ENCODE data around the gene SLX9. TPM values are rescaled to one million over a fixed set of nuclear protein-coding genes. Genes with fewer than 3 reads are reported as not detected.

The SLX9 gene
- total and polyA plus RNA-seq, 2 donors (not counting 3 experiments of a cell fraction or from before 2014, with no cell fraction given) = 27.0 to 50.6 TPM

GRCh38 chr21:45019076-45019886, 79.5 kb downstream of the SLX9 start:
- no peaks in the 10 kb centered on the region for H3K9me3 ChIP-seq (replicated peaks; ENCODE audit: control insufficient read depth, insufficient read depth, low read length)
- TF ChIP-seq, protein P1, sequence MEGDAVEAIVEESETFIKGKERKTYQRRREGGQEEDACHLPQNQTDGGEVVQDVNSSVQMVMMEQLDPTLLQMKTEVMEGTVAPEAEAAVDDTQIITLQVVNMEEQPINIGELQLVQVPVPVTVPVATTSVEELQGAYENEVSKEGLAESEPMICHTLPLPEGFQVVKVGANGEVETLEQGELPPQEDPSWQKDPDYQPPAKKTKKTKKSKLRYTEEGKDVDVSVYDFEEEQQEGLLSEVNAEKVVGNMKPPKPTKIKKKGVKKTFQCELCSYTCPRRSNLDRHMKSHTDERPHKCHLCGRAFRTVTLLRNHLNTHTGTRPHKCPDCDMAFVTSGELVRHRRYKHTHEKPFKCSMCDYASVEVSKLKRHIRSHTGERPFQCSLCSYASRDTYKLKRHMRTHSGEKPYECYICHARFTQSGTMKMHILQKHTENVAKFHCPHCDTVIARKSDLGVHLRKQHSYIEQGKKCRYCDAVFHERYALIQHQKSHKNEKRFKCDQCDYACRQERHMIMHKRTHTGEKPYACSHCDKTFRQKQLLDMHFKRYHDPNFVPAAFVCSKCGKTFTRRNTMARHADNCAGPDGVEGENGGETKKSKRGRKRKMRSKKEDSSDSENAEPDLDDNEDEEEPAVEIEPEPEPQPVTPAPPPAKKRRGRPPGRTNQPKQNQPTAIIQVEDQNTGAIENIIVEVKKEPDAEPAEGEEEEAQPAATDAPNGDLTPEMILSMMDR (IDR thresholded peaks at IDR 0.05; ENCODE audit: extremely low read depth in 1 of 2, insufficient read depth in 1 of 2, low read depth in 1 of 2, low read length in 2 of 2) = no peak
- no peak for TF ChIP-seq MYC (IDR thresholded peaks at IDR 0.05; ENCODE audit: low read depth, low read length)
- TF ChIP-seq, protein P2, sequence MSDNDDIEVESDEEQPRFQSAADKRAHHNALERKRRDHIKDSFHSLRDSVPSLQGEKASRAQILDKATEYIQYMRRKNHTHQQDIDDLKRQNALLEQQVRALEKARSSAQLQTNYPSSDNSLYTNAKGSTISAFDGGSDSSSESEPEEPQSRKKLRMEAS (IDR thresholded peaks at IDR 0.05; ENCODE audit: insufficient read depth, insufficient read length) = no peak
- no peak for TF ChIP-seq GATA2 (IDR thresholded peaks at IDR 0.05; ENCODE audit: insufficient read depth, insufficient read length, low read depth, low read length)
- peak overlapping the region in 1 of 3 experiments; percentile 23 for H3K4me3 ChIP-seq (replicated peaks in 1 of 3; ENCODE audit: insufficient read depth in 1 of 3, low read depth in 1 of 3, low read length in 3 of 3)
- H2AFZ ChIP-seq (ENCODE audit: low read depth, low read length) = no peak overlapping the region
- H3K9me1 ChIP-seq (replicated peaks; ENCODE audit: control insufficient read depth, extremely low read depth, insufficient read depth, low read length) = no peaks in the 10 kb centered on the region
- dilution Hi-C loops (cut with MboI; ENCODE audit: extremely low pct_ligation_motif_present, low sequenced_read_pairs) = no loop called here
- POLR2A ChIA-PET = no interaction called here
- no peaks in the 10 kb centered on the region for H3K27me3 ChIP-seq (ENCODE audit: control insufficient read depth in 2 of 2, insufficient read depth in 2 of 2, low read length in 2 of 2)
- H3K79me2 ChIP-seq (ENCODE audit: control insufficient read depth, insufficient read depth, low read length) = no peaks in the 10 kb centered on the region
- BruUV-seq (replicated peaks) = no TSS peak
- no peak for FAIRE-seq
- no peaks in the 10 kb centered on the region for H4K20me1 ChIP-seq (replicated peaks; ENCODE audit: control insufficient read depth, extremely low read depth, insufficient read depth, low read length)
- no peak overlapping the region for H3K9ac ChIP-seq (replicated peaks; ENCODE audit: extremely low read depth, insufficient read depth, low read length)
- CTCF ChIA-PET = no interaction called here
- no peaks in the 10 kb centered on the region for H3K36me3 ChIP-seq (ENCODE audit: control insufficient read depth in 2 of 2, extremely low read depth in 1 of 2, insufficient read depth in 2 of 2, low read length in 2 of 2)
- intact Hi-C loops (cut with micrococcal nuclease) = no loop called here
- H3K27ac ChIP-seq (ENCODE audit: insufficient read depth, low read depth, low read length) = no peak overlapping the region
- no peak for DNase-seq (ENCODE audit: low read depth, low spot score)
- H3K4me2 ChIP-seq (ENCODE audit: insufficient read depth, low read length) = peak overlapping the region; percentile 33
- peaks cover 10% of the 10 kb centered on the region for H3K4me1 ChIP-seq (ENCODE audit: control insufficient read depth, extremely low read depth, insufficient read depth, low read length)

Measured in endothelial cell of umbilical vein (primary cell).